Liver (tissue), 3 donors: ENCODE results near the gene SLC25A34.
A peak's percentile ranks its signal among the peaks of the same experiment; 100 is the strongest.

Experiments used
- ATF3 ChIP-seq: IDR thresholded peaks from 2 replicates; pipeline ENCODE4 v1.6.1; 2016; ENCODE audit warnings: antibody characterized with exemption
- EGR1 ChIP-seq, 2 donors: IDR thresholded peaks; 2 replicates each; pipeline ENCODE4 v1.6.1; 2016 to 2018; ENCODE audit warnings: antibody characterized with exemption in 2 of 2, low read depth in 2 of 2
- GABPA ChIP-seq, 2 donors: IDR thresholded peaks in 1 of 2; conservative IDR thresholded peaks in 1 of 2; 2 replicates each; pipeline ENCODE4 v1.6.1; 2016; ENCODE audit warnings: antibody characterized with exemption in 2 of 2, mild to moderate bottlenecking in 1 of 2, moderate library complexity in 1 of 2
- MAX ChIP-seq: IDR thresholded peaks from 2 replicates; pipeline ENCODE4 v1.6.1; 2016; ENCODE audit warnings: antibody characterized with exemption
- RAD21 ChIP-seq, 2 donors: IDR thresholded peaks; 2 replicates each; pipeline ENCODE4 v1.6.1; 2016; ENCODE audit warnings: antibody characterized with exemption in 2 of 2, mild to moderate bottlenecking in 2 of 2
- TAF1 ChIP-seq: conservative IDR thresholded peaks from 2 replicates; pipeline ENCODE4 v1.6.1; 2016; ENCODE audit warnings: antibody characterized with exemption, mild to moderate bottlenecking
- YY1 ChIP-seq: IDR thresholded peaks from 2 replicates; pipeline ENCODE4 v1.6.1; 2016; ENCODE audit warnings: antibody characterized with exemption, mild to moderate bottlenecking
- TF ChIP-seq, protein P1 (sequence below): fragments of 150-350 bp; IDR thresholded peaks from 2 replicates; pipeline ENCODE4 v1.5.1; 2017; ENCODE audit warnings: improper control_type of control experiment, low read depth, low read length; ENCODE audit not compliant: missing input control
- TF ChIP-seq, protein P2 (sequence below): IDR thresholded peaks from 2 replicates; pipeline ENCODE4 v1.6.1; 2016; ENCODE audit warnings: antibody characterized with exemption, mild to moderate bottlenecking
- TF ChIP-seq, protein P3 (sequence below): IDR thresholded peaks from 2 replicates; pipeline ENCODE4 v1.6.1; 2016; ENCODE audit warnings: antibody characterized with exemption
- donor health status: healthy.
- donor health status: healthy.

GRCh38 chr1:15742339-15742801 lies 6.3 kb downstream of the SLC25A34 start, which contains the start of gene TMEM82:
- TF ChIP-seq, protein P1, sequence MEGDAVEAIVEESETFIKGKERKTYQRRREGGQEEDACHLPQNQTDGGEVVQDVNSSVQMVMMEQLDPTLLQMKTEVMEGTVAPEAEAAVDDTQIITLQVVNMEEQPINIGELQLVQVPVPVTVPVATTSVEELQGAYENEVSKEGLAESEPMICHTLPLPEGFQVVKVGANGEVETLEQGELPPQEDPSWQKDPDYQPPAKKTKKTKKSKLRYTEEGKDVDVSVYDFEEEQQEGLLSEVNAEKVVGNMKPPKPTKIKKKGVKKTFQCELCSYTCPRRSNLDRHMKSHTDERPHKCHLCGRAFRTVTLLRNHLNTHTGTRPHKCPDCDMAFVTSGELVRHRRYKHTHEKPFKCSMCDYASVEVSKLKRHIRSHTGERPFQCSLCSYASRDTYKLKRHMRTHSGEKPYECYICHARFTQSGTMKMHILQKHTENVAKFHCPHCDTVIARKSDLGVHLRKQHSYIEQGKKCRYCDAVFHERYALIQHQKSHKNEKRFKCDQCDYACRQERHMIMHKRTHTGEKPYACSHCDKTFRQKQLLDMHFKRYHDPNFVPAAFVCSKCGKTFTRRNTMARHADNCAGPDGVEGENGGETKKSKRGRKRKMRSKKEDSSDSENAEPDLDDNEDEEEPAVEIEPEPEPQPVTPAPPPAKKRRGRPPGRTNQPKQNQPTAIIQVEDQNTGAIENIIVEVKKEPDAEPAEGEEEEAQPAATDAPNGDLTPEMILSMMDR, result no peak
- TF ChIP-seq RAD21 (IDR thresholded peaks at IDR 0.05) (peak in 1 of 2 donors; percentile 21), YY1 (peak; percentile 55), TAF1 (no peak), ATF3 (no peak), MAX (no peak), EGR1 (IDR thresholded peaks at IDR 0.05; ENCODE audit: low read depth in 2 of 2) (peak in 1 of 2 donors; percentile 23), GABPA (IDR thresholded peaks at IDR 0.05 in 1 of 2, conservative IDR thresholded peaks at IDR 0.05 in 1 of 2) (peak in 1 of 2 donors; percentile 66)
- TF ChIP-seq, protein P2, sequence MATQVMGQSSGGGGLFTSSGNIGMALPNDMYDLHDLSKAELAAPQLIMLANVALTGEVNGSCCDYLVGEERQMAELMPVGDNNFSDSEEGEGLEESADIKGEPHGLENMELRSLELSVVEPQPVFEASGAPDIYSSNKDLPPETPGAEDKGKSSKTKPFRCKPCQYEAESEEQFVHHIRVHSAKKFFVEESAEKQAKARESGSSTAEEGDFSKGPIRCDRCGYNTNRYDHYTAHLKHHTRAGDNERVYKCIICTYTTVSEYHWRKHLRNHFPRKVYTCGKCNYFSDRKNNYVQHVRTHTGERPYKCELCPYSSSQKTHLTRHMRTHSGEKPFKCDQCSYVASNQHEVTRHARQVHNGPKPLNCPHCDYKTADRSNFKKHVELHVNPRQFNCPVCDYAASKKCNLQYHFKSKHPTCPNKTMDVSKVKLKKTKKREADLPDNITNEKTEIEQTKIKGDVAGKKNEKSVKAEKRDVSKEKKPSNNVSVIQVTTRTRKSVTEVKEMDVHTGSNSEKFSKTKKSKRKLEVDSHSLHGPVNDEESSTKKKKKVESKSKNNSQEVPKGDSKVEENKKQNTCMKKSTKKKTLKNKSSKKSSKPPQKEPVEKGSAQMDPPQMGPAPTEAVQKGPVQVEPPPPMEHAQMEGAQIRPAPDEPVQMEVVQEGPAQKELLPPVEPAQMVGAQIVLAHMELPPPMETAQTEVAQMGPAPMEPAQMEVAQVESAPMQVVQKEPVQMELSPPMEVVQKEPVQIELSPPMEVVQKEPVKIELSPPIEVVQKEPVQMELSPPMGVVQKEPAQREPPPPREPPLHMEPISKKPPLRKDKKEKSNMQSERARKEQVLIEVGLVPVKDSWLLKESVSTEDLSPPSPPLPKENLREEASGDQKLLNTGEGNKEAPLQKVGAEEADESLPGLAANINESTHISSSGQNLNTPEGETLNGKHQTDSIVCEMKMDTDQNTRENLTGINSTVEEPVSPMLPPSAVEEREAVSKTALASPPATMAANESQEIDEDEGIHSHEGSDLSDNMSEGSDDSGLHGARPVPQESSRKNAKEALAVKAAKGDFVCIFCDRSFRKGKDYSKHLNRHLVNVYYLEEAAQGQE, result peak; percentile 45
- TF ChIP-seq, protein P3, sequence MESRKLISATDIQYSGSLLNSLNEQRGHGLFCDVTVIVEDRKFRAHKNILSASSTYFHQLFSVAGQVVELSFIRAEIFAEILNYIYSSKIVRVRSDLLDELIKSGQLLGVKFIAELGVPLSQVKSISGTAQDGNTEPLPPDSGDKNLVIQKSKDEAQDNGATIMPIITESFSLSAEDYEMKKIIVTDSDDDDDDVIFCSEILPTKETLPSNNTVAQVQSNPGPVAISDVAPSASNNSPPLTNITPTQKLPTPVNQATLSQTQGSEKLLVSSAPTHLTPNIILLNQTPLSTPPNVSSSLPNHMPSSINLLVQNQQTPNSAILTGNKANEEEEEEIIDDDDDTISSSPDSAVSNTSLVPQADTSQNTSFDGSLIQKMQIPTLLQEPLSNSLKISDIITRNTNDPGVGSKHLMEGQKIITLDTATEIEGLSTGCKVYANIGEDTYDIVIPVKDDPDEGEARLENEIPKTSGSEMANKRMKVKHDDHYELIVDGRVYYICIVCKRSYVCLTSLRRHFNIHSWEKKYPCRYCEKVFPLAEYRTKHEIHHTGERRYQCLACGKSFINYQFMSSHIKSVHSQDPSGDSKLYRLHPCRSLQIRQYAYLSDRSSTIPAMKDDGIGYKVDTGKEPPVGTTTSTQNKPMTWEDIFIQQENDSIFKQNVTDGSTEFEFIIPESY, result no peak
